Fibroblast of lung (primary cell): ENCODE results near the gene SCGB2B2. TPM values are rescaled to one million over a fixed set of nuclear protein-coding genes. Genes with fewer than 3 reads are reported as not detected.
A peak's percentile ranks its signal among the peaks of the same experiment; 100 is the strongest.

Experiments used
- DNase-seq, 2 donors: peaks; one replicate each; pipeline versions ENCODE4 v3.0.0 to v3.0.0-alpha.2; 2010; ENCODE audit warnings: low read depth in 2 of 2
- H2AFZ ChIP-seq: 2 replicates; pipeline ENCODE4 v1.5.1; 2012; ENCODE audit warnings: low read length, control low read depth, inconsistent platforms
- H3K27ac ChIP-seq: 2 replicates; pipeline ENCODE4 v1.5.1; 2011; ENCODE audit warnings: low read length, control low read depth; ENCODE audit not compliant: insufficient read depth
- H3K27me3 ChIP-seq: 2 replicates; pipeline ENCODE4 v1.5.1; 2011; ENCODE audit warnings: mild to moderate bottlenecking, low read length; ENCODE audit not compliant: control insufficient read depth, insufficient read depth
- H3K36me3 ChIP-seq: 2 replicates; pipeline ENCODE4 v1.5.1; 2011; ENCODE audit warnings: low read length; ENCODE audit not compliant: control insufficient read depth, insufficient read depth
- H3K4me1 ChIP-seq: 2 replicates; pipeline ENCODE4 v1.5.1; 2011; ENCODE audit warnings: low read length; ENCODE audit not compliant: control insufficient read depth, insufficient read depth; ENCODE audit errors: extremely low read depth
- H3K4me2 ChIP-seq: 2 replicates; pipeline ENCODE4 v1.5.1; 2011; ENCODE audit warnings: low read length, control low read depth; ENCODE audit not compliant: insufficient read depth; ENCODE audit errors: extremely low read depth
- H3K4me3 ChIP-seq, 4 experiments: fragments of 200-600 bp in 1 of 4; sonication (generic) in 1 of 4; replicated peaks in 1 of 4; 2 replicates each; pipeline ENCODE4 v1.5.1; 2011 to 2016; ENCODE audit warnings: low read length in 4 of 4, low read depth in 3 of 4, mild to moderate bottlenecking in 3 of 4, control low read depth in 2 of 4, inconsistent platforms in 1 of 4, mixed read lengths in 1 of 4; ENCODE audit not compliant: insufficient read depth in 1 of 4; ENCODE audit errors: control extremely low read depth in 1 of 4
- H3K79me2 ChIP-seq: 2 replicates; pipeline ENCODE4 v1.5.1; 2012; ENCODE audit warnings: mild to moderate bottlenecking, low read length, inconsistent platforms; ENCODE audit not compliant: control insufficient read depth, insufficient read depth
- H3K9ac ChIP-seq: 2 replicates; pipeline ENCODE4 v1.5.1; 2011; ENCODE audit warnings: mild to moderate bottlenecking, low read length, control low read depth; ENCODE audit not compliant: insufficient read depth
- H3K9me3 ChIP-seq: 2 replicates; pipeline ENCODE4 v1.5.1; 2012; ENCODE audit warnings: low read depth, low read length; ENCODE audit not compliant: control insufficient read depth, insufficient read depth
- H4K20me1 ChIP-seq: 2 replicates; pipeline ENCODE4 v1.5.1; 2011; ENCODE audit warnings: low read length; ENCODE audit not compliant: control insufficient read depth, insufficient read depth; ENCODE audit errors: extremely low read depth
- CTCF ChIP-seq, 2 donors: IDR thresholded peaks in 1 of 2; conservative IDR thresholded peaks in 1 of 2; 1 replicate in 1 of 2; 2 replicates in 1 of 2; pipeline ENCODE4 v1.5.1; 2011 to 2012; ENCODE audit warnings: low read length in 2 of 2, control low read depth in 1 of 2, inconsistent platforms in 1 of 2, low read depth in 1 of 2, mild to moderate bottlenecking in 1 of 2
- EZH2 ChIP-seq: IDR thresholded peaks from 2 replicates; pipeline ENCODE4 v1.5.1; 2012; ENCODE audit warnings: low read length, control low read depth, mild to moderate bottlenecking; ENCODE audit errors: missing control alignments
- polyA plus RNA-seq, 2 donors: library from polyadenylated mRNA; depleted of rRNA in 1 of 2; stranded (reverse) in 1 of 2; unstranded in 1 of 2; fragments of >200 nt; gene quantifications; 2 replicates each; pipeline ENCODE4 v1.2.1, GENCODE V29; 2011 to 2012; ENCODE audit warnings: missing spikeins in 1 of 2
- total RNA-seq: library from RNA; depleted of rRNA; stranded (reverse); fragments of >200 nt; gene quantifications from 2 replicates; pipeline ENCODE4 v1.2.1, GENCODE V29; 2014

SCGB2B2 gene
- total and polyA plus RNA-seq, 2 donors (not counting 1 experiment from before 2014, with no cell fraction given), result 0.50 TPM; not detected in 1

GRCh38 chr19:34678421-34678820 lies 1.5 kb upstream of the SCGB2B2 start:
- no peak for DNase-seq
- TF ChIP-seq EZH2 (no peak), CTCF (conservative IDR thresholded peaks at IDR 0.05 in 1 of 2, IDR thresholded peaks at IDR 0.05 in 1 of 2; ENCODE audit: low read depth in 1 of 2, low read length in 2 of 2) (no peak)
- Histone ChIP-seq H3K4me3 (peak overlapping the region in 3 of 4 experiments; percentile 59 to 80 (median 60)), H3K27me3 (no peaks in the 10 kb centered on the region), H3K4me2 (peak overlapping the region; percentile 26), H3K4me1 (peaks cover 2% of the 10 kb centered on the region), H3K79me2 (no peaks in the 10 kb centered on the region), H4K20me1 (no peaks in the 10 kb centered on the region), H3K9ac (no peak overlapping the region), H3K9me3 (no peaks in the 10 kb centered on the region), H3K27ac (peak overlapping the region; percentile 98), H3K36me3 (peaks cover 4% of the 10 kb centered on the region), H2AFZ (no peak overlapping the region)

GRCh38 chr19:34678085-34678412 lies 1.1 kb upstream of the SCGB2B2 start:
- TF ChIP-seq CTCF (conservative IDR thresholded peaks at IDR 0.05 in 1 of 2, IDR thresholded peaks at IDR 0.05 in 1 of 2; ENCODE audit: low read depth in 1 of 2, low read length in 2 of 2) (no peak), EZH2 (no peak)
- Histone ChIP-seq H4K20me1 (no peaks in the 10 kb centered on the region), H3K9ac (peak overlapping the region; percentile 99)

GRCh38 chr19:34677386-34678084 lies 576 bp upstream of the SCGB2B2 start, which contains the start of gene ZNF302:
ZNF302 (plus strand) TSS chr19:34677678; CDS start chr19:34678805, 1,127 bp downstream.
- peaks cover 2% of the 10 kb centered on the region for H3K4me1 ChIP-seq
- H3K79me2 ChIP-seq, result no peaks in the 10 kb centered on the region
- H2AFZ ChIP-seq, result peak within 1 kb of the TSS; percentile 87
- peaks cover 4% of the 10 kb centered on the region for H3K36me3 ChIP-seq
- peak; percentile 97 to 98 for DNase-seq
- no peaks in the 10 kb centered on the region for H3K9me3 ChIP-seq
- peak within 1 kb of the TSS; percentile 90 for H3K4me2 ChIP-seq
- TF ChIP-seq CTCF (conservative IDR thresholded peaks at IDR 0.05 in 1 of 2, IDR thresholded peaks at IDR 0.05 in 1 of 2; ENCODE audit: low read depth in 1 of 2, low read length in 2 of 2), result no peak
- TF ChIP-seq EZH2, result no peak
- no peaks in the 10 kb centered on the region for H4K20me1 ChIP-seq
- peak within 1 kb of the TSS; percentile 59 to 80 (median 62) for H3K4me3 ChIP-seq
- no peaks in the 10 kb centered on the region for H3K27me3 ChIP-seq
- H3K9ac ChIP-seq, result peak within 1 kb of the TSS; percentile 99
- peak within 1 kb of the TSS; percentile 98 for H3K27ac ChIP-seq

More at GRCh38 chr19:34678085-34678412, 1.1 kb upstream of the SCGB2B2 start:
- peaks cover 2% of the 10 kb centered on the region for H3K4me1 ChIP-seq
- no peaks in the 10 kb centered on the region for H3K27me3 ChIP-seq
- H3K36me3 ChIP-seq, result peaks cover 4% of the 10 kb centered on the region
- H3K9me3 ChIP-seq, result no peaks in the 10 kb centered on the region
- peak overlapping the region; percentile 98 for H3K27ac ChIP-seq
- H3K4me3 ChIP-seq, result peak overlapping the region; percentile 59 to 80 (median 62)
- H3K79me2 ChIP-seq, result no peaks in the 10 kb centered on the region
- H3K4me2 ChIP-seq, result peak overlapping the region; percentile 90
- DNase-seq, result no peak
- H2AFZ ChIP-seq, result no peak overlapping the region
